ENCODE results near the gene CFHR5.
"Not testable (repeated sequence)": the region's sequence is repeated elsewhere in the genome, so short reads cannot be mapped to it uniquely, and the experiment has no call there.

Gene CFHR5

DNA sequence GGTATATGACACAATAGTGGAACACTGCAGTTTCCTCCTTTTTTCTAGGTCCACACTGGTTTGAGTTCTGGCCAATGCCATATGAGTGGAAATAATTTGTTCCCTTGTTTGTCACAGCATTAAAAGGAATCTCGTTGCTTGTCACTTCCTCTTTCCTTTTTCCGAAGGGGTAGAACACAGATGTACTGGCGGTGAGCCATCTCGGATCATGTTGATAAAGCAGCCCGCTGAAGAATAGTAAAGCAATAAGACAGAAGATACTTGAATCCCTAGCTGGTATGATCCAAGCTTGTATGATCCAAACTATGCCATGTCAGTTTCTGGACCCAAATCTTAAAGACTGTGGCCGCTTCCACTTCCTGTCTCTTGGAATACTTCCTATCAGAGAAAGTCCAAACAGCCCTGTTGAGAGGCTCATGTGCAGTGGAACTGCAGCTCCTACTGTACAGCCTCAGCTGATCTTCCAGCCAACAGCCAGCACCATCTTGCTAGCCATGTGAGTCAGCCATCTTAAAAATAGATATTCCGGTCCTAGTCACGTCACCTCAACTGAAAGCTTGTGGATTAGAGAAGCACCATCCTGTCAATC is 40.3 kb downstream of the CFHR5 start:
- DNase-seq (ENCODE audit: low read depth in 2 of 2, low spot score in 1 of 2): no peak

DNA sequence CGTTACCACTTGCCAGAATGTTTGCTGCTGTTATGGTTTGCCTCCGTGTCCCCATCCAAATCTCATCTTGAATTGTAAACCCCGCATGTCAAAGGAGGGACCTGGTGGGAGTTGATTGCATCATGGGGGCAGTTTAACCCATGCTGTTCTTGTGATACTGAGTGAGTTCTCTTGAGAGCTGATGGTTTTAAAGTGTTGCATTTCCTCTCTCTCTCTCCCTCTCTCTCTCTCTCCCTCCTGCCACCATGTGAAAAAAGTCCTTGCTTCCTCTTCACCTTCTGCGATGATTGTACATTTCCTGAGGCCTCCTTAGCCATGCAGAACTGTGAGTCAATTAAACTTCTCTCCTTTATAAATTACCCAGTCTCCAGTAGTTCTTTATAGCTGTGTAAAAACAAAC is 44.4 kb downstream of the CFHR5 start:
- no peak for DNase-seq (ENCODE audit: low read depth in 2 of 2, low spot score in 1 of 2)

DNA sequence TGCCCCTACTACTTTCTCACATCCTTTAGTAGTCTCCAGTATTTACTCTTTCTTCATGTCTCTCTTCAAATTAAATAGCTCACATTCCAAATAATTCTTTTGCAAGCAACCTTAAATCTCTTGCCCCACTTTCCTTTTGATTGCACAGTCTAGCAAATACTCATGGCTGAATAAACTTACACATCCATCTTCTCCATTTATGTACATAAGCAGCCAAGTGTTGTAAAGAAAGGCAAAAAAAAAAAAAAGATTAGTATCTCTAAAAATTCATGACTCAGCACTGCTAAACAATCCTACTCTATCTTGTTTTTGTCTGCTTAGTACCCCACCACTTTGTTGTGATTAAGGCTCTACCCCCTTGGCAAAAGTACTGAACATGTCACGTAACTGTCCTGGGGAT is 47.1 kb downstream of the CFHR5 start:
- DNase-seq (ENCODE audit: low read depth in 2 of 2, low spot score in 1 of 2): no peak

DNA sequence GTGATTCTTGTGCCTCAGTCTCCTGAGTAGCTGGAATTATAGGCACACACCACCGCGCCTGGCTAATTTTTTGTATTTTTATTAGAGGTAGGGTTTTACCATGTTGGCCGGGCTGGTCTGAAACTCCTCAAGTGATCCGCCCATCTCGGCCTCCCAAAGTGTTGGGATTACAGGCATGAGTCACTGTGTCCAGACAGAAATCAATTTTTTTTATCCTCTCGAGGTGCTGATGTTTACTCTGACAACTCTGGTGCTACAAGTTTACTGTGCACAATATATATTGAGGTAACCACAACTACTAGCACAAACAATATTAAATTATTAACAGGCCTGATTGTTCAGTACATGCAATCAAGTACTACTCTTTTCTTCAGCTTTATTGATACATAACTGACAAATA is 50.0 kb downstream of the CFHR5 start:
- DNase-seq (ENCODE audit: low read depth in 2 of 2, low spot score in 1 of 2): no peak

DNA sequence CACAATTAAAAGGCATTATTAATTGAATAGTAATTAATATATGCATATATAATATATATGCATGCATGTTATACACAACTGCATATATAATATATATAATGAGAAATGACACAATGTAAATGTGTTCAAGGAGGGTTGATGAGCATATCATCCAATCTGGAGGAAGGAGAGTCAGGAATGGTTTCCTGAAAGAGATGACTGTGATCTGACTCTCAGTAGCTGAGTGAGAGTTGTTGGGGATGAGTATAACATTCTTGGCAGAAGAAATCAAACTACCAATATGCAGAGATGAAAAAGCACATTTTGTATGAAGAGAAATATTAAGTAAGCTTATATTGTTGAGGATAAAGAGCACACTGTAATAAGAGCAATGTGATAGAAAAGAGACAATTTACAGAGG is 52.4 kb downstream of the CFHR5 start:
- DNase-seq (ENCODE audit: low read depth in 2 of 2, low spot score in 1 of 2): no peak

DNA sequence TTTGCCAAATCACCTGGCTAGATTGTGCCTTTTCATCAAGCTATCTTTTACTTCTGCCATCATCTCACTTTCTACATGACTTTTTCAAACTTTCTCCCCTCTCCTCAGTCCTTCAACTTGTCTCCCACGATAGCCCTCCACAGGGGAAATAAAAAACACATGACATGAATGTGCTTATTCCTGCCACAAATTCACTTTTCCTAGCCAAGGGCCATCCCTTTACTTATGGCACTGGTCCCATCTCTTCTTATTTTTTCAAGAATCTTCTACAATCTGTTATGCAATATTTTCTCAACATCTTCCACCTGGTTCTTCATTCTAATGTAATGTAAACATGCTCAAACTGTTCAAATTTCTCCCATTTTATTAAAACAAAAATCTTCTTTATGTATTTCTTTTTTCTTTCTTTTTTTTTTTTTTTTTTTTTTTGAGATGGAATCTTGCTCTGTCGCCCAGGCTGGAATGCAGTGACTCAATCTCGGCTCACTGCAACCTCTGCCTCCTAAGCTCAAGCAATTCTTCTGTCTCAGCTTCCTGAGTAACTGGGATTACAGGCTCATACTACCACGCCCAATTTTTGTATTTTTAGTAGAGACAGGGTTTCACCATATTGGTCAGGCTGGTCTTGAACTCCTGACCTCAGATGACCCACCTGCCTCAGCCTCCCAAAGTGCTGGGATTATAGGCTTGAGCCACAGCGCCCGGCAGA is 57.4 kb downstream of the CFHR5 start:
- not testable (repeated sequence) for DNase-seq (ENCODE audit: low read depth in 2 of 2, low spot score in 1 of 2)

DNA sequence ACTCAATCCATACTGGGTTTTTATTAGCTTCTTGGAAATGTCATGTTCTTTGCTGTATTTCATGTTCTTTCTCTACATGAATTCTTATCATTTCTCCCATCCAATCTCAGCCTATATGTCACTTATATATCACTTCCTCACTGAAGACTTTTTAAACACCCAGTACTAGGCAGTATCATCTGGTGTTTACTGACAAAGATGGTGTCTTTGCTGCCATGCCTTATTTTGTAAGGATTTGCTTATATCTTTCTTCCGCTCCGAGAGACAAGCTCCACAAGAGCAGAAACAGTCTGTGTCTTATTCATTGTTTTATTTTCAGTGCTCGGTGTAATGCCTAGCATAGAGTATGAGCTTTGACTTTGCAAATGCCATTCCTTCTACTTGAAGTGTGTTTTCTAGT is 59.5 kb downstream of the CFHR5 start:
- no peak for DNase-seq (ENCODE audit: low read depth in 2 of 2, low spot score in 1 of 2)

DNA sequence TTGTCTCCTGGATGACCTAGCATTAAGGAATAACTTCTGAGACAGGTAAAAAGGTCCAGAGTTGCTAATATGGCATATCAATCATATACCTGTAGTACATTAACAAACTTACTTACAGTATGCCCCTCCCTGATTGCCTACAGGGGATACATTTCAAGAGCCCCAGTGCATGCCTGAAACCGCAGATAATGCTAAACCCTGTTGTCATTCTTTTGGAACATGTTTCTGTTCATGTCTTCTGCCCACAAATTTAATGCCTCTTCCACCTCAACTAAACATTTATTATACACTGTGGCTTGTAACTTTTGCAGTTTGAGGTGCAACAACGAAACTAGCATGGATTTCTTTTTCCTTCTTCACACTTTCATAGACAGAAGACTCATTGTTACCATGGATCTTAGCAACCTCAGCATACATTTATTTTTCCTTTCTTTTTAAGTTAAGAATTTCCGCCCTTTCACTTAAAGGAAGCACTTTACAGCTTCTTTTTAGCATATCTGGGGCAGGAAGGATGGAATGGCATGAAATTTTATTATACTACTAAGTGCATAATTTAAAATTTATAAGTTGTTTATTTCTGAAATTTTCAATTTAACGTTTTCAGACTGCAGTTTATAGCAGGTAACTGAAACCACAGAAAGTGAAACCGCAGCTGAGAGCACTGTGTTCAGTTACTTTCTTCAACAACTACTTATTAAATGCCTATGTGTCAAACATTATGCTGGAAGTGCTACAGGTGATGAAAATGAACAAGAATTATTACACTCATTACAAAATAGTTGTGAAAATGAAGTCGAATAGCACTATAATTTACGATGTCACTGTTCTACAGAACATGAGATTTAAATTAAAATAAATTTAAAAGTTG is 64.4 kb downstream of the CFHR5 start:
- DNase-seq (ENCODE audit: low read depth in 2 of 2, low spot score in 1 of 2): no peak

DNA sequence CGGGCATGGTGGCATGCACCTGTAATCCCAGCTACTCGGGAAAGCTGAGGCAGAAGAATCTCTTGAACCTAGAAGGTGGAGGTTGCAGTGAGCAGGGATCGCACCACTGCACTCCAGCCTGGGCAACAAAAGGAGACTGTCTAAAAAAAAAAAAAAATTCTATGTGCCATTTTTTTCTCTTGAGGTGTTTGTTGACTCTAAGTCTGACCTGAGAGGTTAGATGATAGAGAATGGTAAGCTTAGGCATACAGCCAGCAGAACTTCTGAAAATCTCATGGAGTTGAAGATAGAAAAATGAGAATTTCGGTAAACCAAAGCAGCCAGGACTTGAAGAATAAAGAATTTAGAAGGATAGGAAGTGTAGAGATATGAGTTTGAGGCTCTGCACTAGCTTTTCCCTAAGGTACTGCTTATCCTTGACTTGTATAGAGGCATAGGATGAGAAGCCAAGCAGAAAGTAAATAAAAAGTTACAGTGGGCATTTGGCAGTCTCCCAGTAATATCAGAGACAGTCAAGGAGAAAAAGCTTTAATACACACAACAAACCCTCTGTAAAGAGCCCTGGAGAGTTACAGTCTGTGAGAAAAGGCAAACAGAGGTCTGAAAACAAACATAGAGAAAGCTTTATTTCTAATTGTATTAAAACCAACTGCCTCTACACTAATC is 65.5 kb downstream of the CFHR5 start:
- DNase-seq (ENCODE audit: low read depth in 2 of 2, low spot score in 1 of 2): no peak

DNA sequence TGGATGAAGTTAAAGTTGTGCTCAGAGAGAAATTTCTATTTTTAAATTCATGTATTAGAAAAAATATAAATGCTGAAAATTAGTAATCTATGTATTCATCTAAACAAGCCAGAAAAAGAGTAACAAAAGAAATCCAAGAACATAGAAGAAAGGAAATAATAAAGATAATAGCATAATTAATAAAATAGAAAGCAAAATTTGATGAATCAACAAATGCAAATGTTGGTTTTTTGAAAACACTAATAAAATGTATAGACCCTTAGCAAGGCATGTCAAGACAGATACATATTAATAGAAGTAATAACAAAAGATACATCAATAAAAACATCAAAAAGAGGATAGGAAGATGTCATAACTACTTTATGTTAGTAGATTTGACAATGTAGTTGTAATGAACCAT is 71.7 kb downstream of the CFHR5 start:
- no peak for DNase-seq (ENCODE audit: low read depth in 2 of 2, low spot score in 1 of 2)
